SK-N-SH (cell line): ENCODE results near the gene FGD2. TPM values are rescaled to one million over a fixed set of nuclear protein-coding genes. Genes with fewer than 3 reads are reported as not detected.

Experiments used
- CTCF ChIA-PET: fragments of 300-600, 350-600 bp; formaldehyde crosslinking; extraction: SDS; loops from one replicate; lab custom pipeline; 2021; lab: Yijun Ruan, JAX
- POLR2A ChIA-PET: fragments of 350-600 bp; sonication (Branson Sonifier 250); formaldehyde crosslinking; extraction: SDS; loops from one replicate; lab custom pipeline; 2020; ENCODE audit warnings: antibody characterized with exemption, inconsistent platforms; lab: Yijun Ruan, JAX
- DNase-seq: peaks from one replicate; pipeline ENCODE4 v3.0.0; 2012
- H2AFZ ChIP-seq: fragments of 200-600 bp; sonication (generic); 2 replicates; pipeline ENCODE4 v1.8.1; 2016; ENCODE audit warnings: antibody characterized with exemption, mild to moderate bottlenecking, low read depth
- H3F3A ChIP-seq: fragments of 200-600 bp; sonication (generic); replicated peaks from 2 replicates; pipeline ENCODE3; 2016; ENCODE audit warnings: antibody characterized with exemption, mild to moderate bottlenecking; ENCODE audit not compliant: insufficient read depth
- H3K27ac ChIP-seq, 2 experiments: fragments of 200-500 bp in 1 of 2; fragments of 200-600 bp in 1 of 2; sonication (Bioruptor generic) in 1 of 2; sonication (generic), shearing (Covaris generic) in 1 of 2; 2 replicates each; pipeline versions ENCODE4 v1.5.1 to v1.6.1; 2014 to 2016; ENCODE audit warnings: low read depth in 2 of 2, inconsistent platforms in 1 of 2, low read length in 1 of 2, mild to moderate bottlenecking in 1 of 2, mixed read lengths in 1 of 2
- H3K27me3 ChIP-seq: fragments of 200-600 bp; sonication (generic), shearing (Covaris generic); 2 replicates; pipeline ENCODE4 v1.6.1; 2016; ENCODE audit warnings: mixed run types; ENCODE audit not compliant: insufficient read depth
- H3K36me3 ChIP-seq, 2 experiments: fragments of 200-500 bp in 1 of 2; fragments of 200-600 bp in 1 of 2; sonication (Bioruptor generic) in 1 of 2; sonication (generic) in 1 of 2; replicated peaks in 1 of 2; 2 replicates each; pipeline versions ENCODE3 to v1.5.1; 2014 to 2016; ENCODE audit warnings: low read length in 1 of 2, mild to moderate bottlenecking in 1 of 2; ENCODE audit not compliant: insufficient read depth in 2 of 2, control insufficient read depth in 1 of 2
- H3K4me1 ChIP-seq, 2 experiments: fragments of 200-500 bp in 1 of 2; fragments of 200-600 bp in 1 of 2; sonication (Bioruptor generic) in 1 of 2; sonication (generic), shearing (Covaris generic) in 1 of 2; 2 replicates each; pipeline versions ENCODE4 v1.5.1 to v1.6.1; 2014 to 2016; ENCODE audit warnings: low read depth in 1 of 2, low read length in 1 of 2, mixed run types in 1 of 2; ENCODE audit not compliant: insufficient read depth in 2 of 2, control insufficient read depth in 1 of 2
- H3K4me2 ChIP-seq: fragments of 200-600 bp; sonication (generic), shearing (Covaris generic); 2 replicates; pipeline ENCODE4 v1.6.1; 2017; ENCODE audit warnings: mixed run types
- H3K4me3 ChIP-seq, 2 experiments: fragments of 200-500 bp in 1 of 2; fragments of 200-600 bp in 1 of 2; sonication (Bioruptor generic) in 1 of 2; sonication (generic), shearing (Covaris generic) in 1 of 2; 2 replicates each; pipeline versions ENCODE4 v1.5.1 to v1.8.1; 2014 to 2016; ENCODE audit warnings: low read depth in 2 of 2, inconsistent platforms in 1 of 2, low read length in 1 of 2, mild to moderate bottlenecking in 1 of 2, mixed read lengths in 1 of 2, moderate library complexity in 1 of 2
- H3K79me2 ChIP-seq: fragments of 200-600 bp; sonication (generic); 2 replicates; pipeline ENCODE4 v1.8.1; 2017; ENCODE audit warnings: mild to moderate bottlenecking; ENCODE audit not compliant: insufficient read depth
- H3K9ac ChIP-seq: fragments of 200-600 bp; sonication (generic); 2 replicates; pipeline ENCODE4 v1.6.1; 2017; ENCODE audit warnings: mixed run types
- H3K9me2 ChIP-seq: fragments of 200-600 bp; sonication (generic); 2 replicates; pipeline ENCODE4 v1.6.1; 2017; ENCODE audit warnings: mixed run types
- H3K9me3 ChIP-seq: fragments of 200-600 bp; sonication (generic); 2 replicates; pipeline ENCODE4 v1.6.1; 2017; ENCODE audit warnings: mixed run types, mild to moderate bottlenecking, moderate library complexity
- H4K20me1 ChIP-seq: fragments of 200-600 bp; sonication (generic); 2 replicates; pipeline ENCODE4 v1.6.1; 2017; ENCODE audit warnings: mild to moderate bottlenecking, mixed run types; ENCODE audit not compliant: insufficient read depth
- CHD2 ChIP-seq: fragments of 150-350 bp; IDR thresholded peaks from 2 replicates; pipeline ENCODE4 v1.6.1; 2018; ENCODE audit warnings: low read length; ENCODE audit not compliant: partially characterized antibody
- CTCF ChIP-seq: fragments of 200-600 bp; sonication (generic); IDR thresholded peaks from 2 replicates; pipeline ENCODE4 v1.6.1; 2017; ENCODE audit warnings: antibody characterized with exemption, mild to moderate bottlenecking, moderate library complexity
- FOSL2 ChIP-seq: IDR thresholded peaks from 2 replicates; pipeline ENCODE4 v1.4.0; 2012; ENCODE audit warnings: low read depth, mild to moderate bottlenecking, moderate library complexity, borderline replicate concordance
- GATA2 ChIP-seq: sonication (generic); formaldehyde crosslinking; IDR thresholded peaks from 2 replicates; pipeline ENCODE4 v1.5.0; 2020; ENCODE audit warnings: mild to moderate bottlenecking, missing genetic modification reagents
- IRF3 ChIP-seq: fragments of 150-350 bp; IDR thresholded peaks from 2 replicates; pipeline ENCODE4 v1.6.1; 2016; ENCODE audit warnings: mild to moderate bottlenecking, low read depth, low read length
- MAX ChIP-seq: IDR thresholded peaks from 2 replicates; pipeline ENCODE4 v1.4.0; 2012; ENCODE audit warnings: low read depth
- MEF2A ChIP-seq: IDR thresholded peaks from 2 replicates; pipeline ENCODE4 v1.4.0; 2012; ENCODE audit warnings: low read depth, borderline replicate concordance
- MXI1 ChIP-seq: IDR thresholded peaks from 2 replicates; pipeline ENCODE4 v1.6.1; 2012; ENCODE audit warnings: mild to moderate bottlenecking, low read depth, low read length, improper control_type of control experiment
- NRF1 ChIP-seq: IDR thresholded peaks from 2 replicates; pipeline ENCODE4 v1.6.1; 2012; ENCODE audit warnings: low read depth, mild to moderate bottlenecking, low read length
- RAD21 ChIP-seq: IDR thresholded peaks from 2 replicates; pipeline ENCODE4 v1.6.1; 2012; ENCODE audit warnings: mild to moderate bottlenecking, low read length
- RXRA ChIP-seq: IDR thresholded peaks from 2 replicates; pipeline ENCODE4 v1.4.0; 2012; ENCODE audit warnings: low read depth, mild to moderate bottlenecking, borderline replicate concordance
- SIN3A ChIP-seq: IDR thresholded peaks from 2 replicates; pipeline ENCODE4 v1.6.1; 2012; ENCODE audit warnings: low read depth, mild to moderate bottlenecking, low read length, moderate library complexity, borderline replicate concordance
- SMC3 ChIP-seq: IDR thresholded peaks from 2 replicates; pipeline ENCODE4 v1.6.1; 2012; ENCODE audit warnings: low read depth, low read length, improper control_type of control experiment
- TEAD4 ChIP-seq: IDR thresholded peaks from 2 replicates; pipeline ENCODE4 v1.4.0; 2012; ENCODE audit warnings: mild to moderate bottlenecking, borderline replicate concordance; ENCODE audit not compliant: insufficient read depth
- YY1 ChIP-seq: IDR thresholded peaks from 2 replicates; pipeline ENCODE4 v1.4.0; 2012; ENCODE audit warnings: low read depth, mild to moderate bottlenecking
- ZBTB33 ChIP-seq: IDR thresholded peaks from 2 replicates; pipeline ENCODE4 v1.4.0; 2012; ENCODE audit warnings: low read depth, borderline replicate concordance
- WGBS: methylation state at CpG from one replicate; pipeline ENCODE4 v1.1.6; 2017; ENCODE audit warnings: low lambda C conversion rate; 5-methylcytosine and 5-hydroxymethylcytosine counted together
- polyA plus RNA-seq, 3 experiments: library from polyadenylated mRNA; depleted of rRNA; stranded (reverse); fragments of >200 nt; gene quantifications; 2 replicates each; pipeline ENCODE4 v1.2.3, GENCODE V29; 2012

Gene FGD2
- polyA plus RNA-seq, 1 of the 3 experiments (the other 2 are of a cell fraction): not detected

GRCh38 chr6:36961441-36962435, 43.7 kb upstream of the FGD2 start:
- Histone ChIP-seq H3F3A (peaks cover 13% of the 10 kb centered on the region), H3K79me2 (no peaks in the 10 kb centered on the region), H3K4me1 (peaks cover 3 to 14% of the 10 kb centered on the region in 2 experiments; a peak in 1 of 4 replicates), H3K27me3 (no peaks in the 10 kb centered on the region), H3K9ac (no peak overlapping the region), H3K9me2 (no peaks in the 10 kb centered on the region), H2AFZ (no peak overlapping the region), H3K36me3 (no peaks in the 10 kb centered on the region), H3K27ac (no peak overlapping the region), H4K20me1 (no peaks in the 10 kb centered on the region), H3K9me3 (no peaks in the 10 kb centered on the region), H3K4me3 (no peak overlapping the region), H3K4me2 (no peak overlapping the region)
- WGBS: 83% methylated on average over 26 of the region's 40 CpGs
- POLR2A ChIA-PET: no interaction called here
- CTCF ChIA-PET: interaction anchor here (1.4 kb wide), 2 partner anchors 18 to 56 kb away, joined by 4 to 6 read pairs; no protein-coding TSS in a partner anchor
- no peak for DNase-seq
- TF ChIP-seq IRF3 (no peak), TEAD4 (no peak), GATA2 (CRISPR knock-in tag) (no peak), YY1 (no peak), CHD2 (no peak), SMC3 (no peak), SIN3A (no peak), MXI1 (no peak)

GRCh38 chr6:36962874-36963273, 42.6 kb upstream of the FGD2 start:
- TF ChIP-seq CTCF (no peak), ZBTB33 (no peak), SMC3 (no peak), RAD21 (no peak), SIN3A (no peak), GATA2 (CRISPR knock-in tag) (no peak), RXRA (no peak), FOSL2 (no peak), NRF1 (no peak), MEF2A (no peak), MAX (no peak), YY1 (no peak)
- DNase-seq: no peak
- Histone ChIP-seq H3K4me2 (no peak overlapping the region), H3K79me2 (no peaks in the 10 kb centered on the region), H4K20me1 (no peaks in the 10 kb centered on the region), H3K4me1 (peaks cover 3 to 14% of the 10 kb centered on the region in 2 experiments; a peak in 1 of 4 replicates), H3K36me3 (peaks cover 0 to 10% of the 10 kb centered on the region in 2 experiments), H3K9me2 (no peaks in the 10 kb centered on the region), H3K9ac (no peak overlapping the region), H3K27me3 (no peaks in the 10 kb centered on the region), H3K4me3 (no peak overlapping the region), H3K9me3 (no peaks in the 10 kb centered on the region), H3K27ac (no peak overlapping the region), H3F3A (peaks cover 21% of the 10 kb centered on the region), H2AFZ (no peak overlapping the region)
- 87% methylated on average over 11 of the region's 12 CpGs for WGBS
- POLR2A ChIA-PET: no interaction called here
- CTCF ChIA-PET: no interaction called here
